ENCODE measurements around the gene HAO2.

The HAO2 gene

DNA sequence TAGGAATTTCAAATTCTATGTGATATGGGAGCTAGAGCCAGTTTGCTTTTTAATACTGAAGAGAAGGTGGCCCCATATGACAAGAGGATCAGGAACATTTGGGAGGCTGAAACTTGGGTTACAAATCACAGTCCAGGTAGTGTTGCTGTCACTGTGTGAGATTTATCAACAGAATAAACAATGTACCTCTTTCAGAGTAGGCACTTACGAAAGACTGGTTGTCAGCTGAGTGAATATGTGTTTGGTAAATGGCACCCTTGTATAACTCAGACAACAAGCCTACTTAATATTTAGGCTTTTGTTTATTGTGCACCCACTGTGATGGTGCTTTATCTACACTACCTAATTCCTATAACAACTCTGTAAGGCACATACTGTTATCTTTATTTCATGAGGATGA lies 7.4 kb upstream of the HAO2 start:
- Histone ChIP-seq H3K27ac (no peak overlapping the region), H3K36me3 (no peaks in the 10 kb centered on the region), H3K9me3 (ENCODE audit: severe bottlenecking) (no peaks in the 10 kb centered on the region), H3K4me3 (ENCODE audit: low read depth, low read length) (no peak overlapping the region), H3K27me3 (ENCODE audit: insufficient read depth, low read depth, severe bottlenecking) (no peaks in the 10 kb centered on the region)
- TF ChIP-seq, protein P1, sequence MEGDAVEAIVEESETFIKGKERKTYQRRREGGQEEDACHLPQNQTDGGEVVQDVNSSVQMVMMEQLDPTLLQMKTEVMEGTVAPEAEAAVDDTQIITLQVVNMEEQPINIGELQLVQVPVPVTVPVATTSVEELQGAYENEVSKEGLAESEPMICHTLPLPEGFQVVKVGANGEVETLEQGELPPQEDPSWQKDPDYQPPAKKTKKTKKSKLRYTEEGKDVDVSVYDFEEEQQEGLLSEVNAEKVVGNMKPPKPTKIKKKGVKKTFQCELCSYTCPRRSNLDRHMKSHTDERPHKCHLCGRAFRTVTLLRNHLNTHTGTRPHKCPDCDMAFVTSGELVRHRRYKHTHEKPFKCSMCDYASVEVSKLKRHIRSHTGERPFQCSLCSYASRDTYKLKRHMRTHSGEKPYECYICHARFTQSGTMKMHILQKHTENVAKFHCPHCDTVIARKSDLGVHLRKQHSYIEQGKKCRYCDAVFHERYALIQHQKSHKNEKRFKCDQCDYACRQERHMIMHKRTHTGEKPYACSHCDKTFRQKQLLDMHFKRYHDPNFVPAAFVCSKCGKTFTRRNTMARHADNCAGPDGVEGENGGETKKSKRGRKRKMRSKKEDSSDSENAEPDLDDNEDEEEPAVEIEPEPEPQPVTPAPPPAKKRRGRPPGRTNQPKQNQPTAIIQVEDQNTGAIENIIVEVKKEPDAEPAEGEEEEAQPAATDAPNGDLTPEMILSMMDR (IDR thresholded peaks at IDR 0.05; ENCODE audit: low read depth, low read length): no peak
- no peak for DNase-seq

DNA sequence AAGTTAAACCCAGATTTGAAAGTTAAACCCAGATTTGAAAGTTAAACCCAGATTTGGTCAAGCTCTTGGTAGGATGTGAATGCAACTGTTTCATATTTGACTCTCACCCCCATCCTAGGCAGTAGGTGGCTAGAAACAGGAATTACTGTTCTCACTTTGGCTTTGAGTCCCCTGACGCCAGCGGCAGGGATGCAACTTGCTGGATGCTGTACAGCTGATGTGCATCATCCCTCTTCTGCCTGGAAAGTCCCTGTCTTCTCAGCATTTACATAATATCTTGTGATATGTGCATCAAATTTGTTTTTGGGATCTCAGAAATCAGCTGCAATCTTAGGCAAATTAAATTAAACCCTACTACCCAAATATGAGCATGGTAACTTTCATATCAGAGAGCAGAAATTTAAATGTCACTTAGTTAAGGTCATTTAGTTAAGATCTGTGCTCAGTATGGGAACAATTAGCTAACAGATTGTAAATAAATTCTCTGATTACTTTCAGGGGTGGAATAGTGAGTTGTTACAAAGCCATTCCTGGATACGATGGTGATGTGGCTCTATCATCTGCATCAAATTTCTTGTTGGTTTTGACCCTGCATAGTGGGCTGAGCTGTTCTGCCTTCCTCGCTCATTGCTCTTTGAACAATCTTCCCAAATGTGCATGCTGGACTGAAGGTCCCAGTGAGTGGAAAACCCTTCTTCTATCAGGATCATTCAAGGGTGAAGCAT lies 6.8 kb upstream of the HAO2 start:
- H3K36me3 ChIP-seq: no peaks in the 10 kb centered on the region
- DNase-seq: no peak
- TF ChIP-seq, protein P1 (IDR thresholded peaks at IDR 0.05; ENCODE audit: low read depth, low read length): no peak
- no peak overlapping the region for H3K27ac ChIP-seq
- no peaks in the 10 kb centered on the region for H3K9me3 ChIP-seq (ENCODE audit: severe bottlenecking)
- no peak overlapping the region for H3K4me3 ChIP-seq (ENCODE audit: low read depth, low read length)
- no peaks in the 10 kb centered on the region for H3K27me3 ChIP-seq (ENCODE audit: insufficient read depth, low read depth, severe bottlenecking)

- TF ChIP-seq, protein P1 (IDR thresholded peaks at IDR 0.05; ENCODE audit: low read depth, low read length): no peak
- H3K27ac ChIP-seq: no peak overlapping the region
- H3K27me3 ChIP-seq (ENCODE audit: insufficient read depth, low read depth, severe bottlenecking): no peaks in the 10 kb centered on the region
Observed at GRCh38 chr1:119363162-119363561, 5.4 kb upstream of the HAO2 start.

DNA sequence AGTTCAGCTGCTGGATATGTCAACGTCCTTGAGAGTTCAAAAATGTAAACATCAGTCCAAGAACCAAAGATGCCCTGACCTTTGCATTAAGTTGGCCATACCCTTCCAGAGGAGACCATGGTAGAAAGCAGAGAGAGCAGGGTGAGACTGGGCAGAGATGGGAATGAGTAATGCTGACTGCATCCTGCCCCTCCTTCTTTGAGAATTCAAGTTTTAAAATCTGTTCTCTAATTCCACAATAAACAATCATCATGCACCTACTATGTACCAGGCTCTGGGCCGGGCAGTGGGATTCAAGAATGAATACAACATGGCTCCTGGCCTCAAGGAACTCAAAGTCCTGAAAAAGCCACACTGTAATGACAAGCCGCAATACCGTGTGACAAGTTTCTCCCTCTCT lies 3.9 kb upstream of the HAO2 start:
- Histone ChIP-seq H3K9me3 (ENCODE audit: severe bottlenecking) (no peaks in the 10 kb centered on the region), H3K4me3 (ENCODE audit: low read depth, low read length) (no peak overlapping the region), H3K27me3 (ENCODE audit: insufficient read depth, low read depth, severe bottlenecking) (no peaks in the 10 kb centered on the region), H3K27ac (no peak overlapping the region), H3K36me3 (no peaks in the 10 kb centered on the region)
- DNase-seq: no peak
- TF ChIP-seq, protein P1 (IDR thresholded peaks at IDR 0.05; ENCODE audit: low read depth, low read length): no peak

More at GRCh38 chr1:119363162-119363561, 5.4 kb upstream of the HAO2 start:
- no peaks in the 10 kb centered on the region for H3K9me3 ChIP-seq (ENCODE audit: severe bottlenecking)
- DNase-seq: no peak
- H3K4me3 ChIP-seq (ENCODE audit: low read depth, low read length): no peak overlapping the region
- no peaks in the 10 kb centered on the region for H3K36me3 ChIP-seq

- Histone ChIP-seq H3K36me3 (no peaks in the 10 kb centered on the region), H3K27me3 (ENCODE audit: insufficient read depth, low read depth, severe bottlenecking) (no peaks in the 10 kb centered on the region), H3K9me3 (ENCODE audit: severe bottlenecking) (no peaks in the 10 kb centered on the region), H3K27ac (no peak overlapping the region), H3K4me3 (ENCODE audit: low read depth, low read length) (no peak overlapping the region)
- DNase-seq: no peak
- TF ChIP-seq, protein P1 (IDR thresholded peaks at IDR 0.05; ENCODE audit: low read depth, low read length): no peak
Observed at GRCh38 chr1:119366424-119366823, 2.2 kb upstream of the HAO2 start.

All from WERI-Rb-1 (cell line).